HG03432 (cell line): ENCODE measurements around the gene TSEN2.
"Not testable (repeated sequence)": the region's sequence is repeated elsewhere in the genome, so short reads cannot be mapped to it uniquely, and the experiment has no call there.

Experiments used
- ATAC-seq: cut with Tn5 transposase; IDR thresholded peaks from one replicate; pipeline ENCODE4 v1.9.1; 2021; ENCODE audit warnings: mild to moderate bottlenecking, moderate library complexity; ENCODE audit not compliant: unreplicated experiment

TSEN2 gene

GRCh38 chr3:12501360-12502020, 17.2 kb downstream of the TSEN2 start:
- no peak for ATAC-seq

GRCh38 chr3:12503126-12503957, 19.1 kb downstream of the TSEN2 start:
- no peak for ATAC-seq

DNA sequence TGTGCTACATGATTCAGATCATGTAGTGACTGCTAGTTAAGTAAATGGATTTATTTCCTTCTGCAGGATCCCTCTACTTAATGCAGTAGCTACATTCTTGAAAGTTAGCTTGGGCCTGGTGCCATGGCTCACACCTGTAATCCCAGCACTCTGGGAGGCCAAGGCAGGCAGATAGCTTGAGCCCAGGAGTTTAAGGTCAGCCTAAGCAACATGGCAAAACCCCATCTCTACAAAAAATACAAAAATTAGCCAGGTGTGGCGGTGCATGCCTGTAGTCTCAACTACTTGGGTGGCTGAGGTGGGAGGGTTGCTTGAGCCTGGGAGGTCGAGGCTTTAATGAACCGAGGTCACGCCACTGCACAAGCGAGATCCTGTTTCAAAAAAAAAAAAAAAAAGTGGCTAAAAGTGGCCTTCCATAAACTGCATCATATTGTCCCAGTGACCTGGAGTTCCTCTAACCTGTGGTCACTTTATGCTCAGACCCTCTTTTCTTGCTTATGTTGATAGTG, 22.0 kb downstream of the TSEN2 start:
- no peak for ATAC-seq

DNA sequence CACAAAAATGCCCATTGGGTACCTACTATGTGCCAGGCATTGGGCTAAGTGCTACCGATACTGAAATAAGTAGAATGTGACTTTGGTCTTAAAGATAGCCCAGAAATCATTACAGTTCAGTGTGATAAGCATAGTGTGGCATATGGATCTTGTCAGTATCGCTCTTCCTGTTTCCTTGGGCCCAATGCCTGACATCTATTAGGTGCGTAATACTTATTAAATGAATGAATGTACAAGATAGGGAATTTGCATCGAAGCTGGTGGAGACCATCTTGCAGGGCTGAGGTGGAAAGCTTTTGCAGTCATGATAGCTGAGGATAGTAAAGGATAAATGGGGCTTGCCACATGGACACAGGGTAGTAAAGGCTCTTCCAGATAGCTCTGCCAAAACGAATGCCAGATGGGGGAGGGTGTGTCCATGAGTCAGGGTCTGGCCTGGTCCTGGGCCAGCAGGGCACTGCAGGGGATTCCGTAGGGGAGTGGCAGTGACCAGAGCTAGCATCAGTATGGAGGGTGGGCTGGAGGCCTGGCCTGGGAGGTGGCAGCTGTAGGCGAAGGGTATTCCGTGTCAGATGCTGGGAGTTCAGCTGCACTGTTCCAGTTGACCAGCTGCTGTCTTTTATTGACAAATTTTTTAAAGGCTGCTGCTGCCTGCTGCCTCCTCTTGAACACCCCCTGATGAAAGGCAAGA, 23.5 kb downstream of the TSEN2 start:
- ATAC-seq = no peak

- ATAC-seq = no peak
These were observed 24.0 kb downstream of the TSEN2 start for GRCh38 chr3:12508291-12508700.

GRCh38 chr3:12509466-12509865, 25.2 kb downstream of the TSEN2 start:
- no peak for ATAC-seq

DNA sequence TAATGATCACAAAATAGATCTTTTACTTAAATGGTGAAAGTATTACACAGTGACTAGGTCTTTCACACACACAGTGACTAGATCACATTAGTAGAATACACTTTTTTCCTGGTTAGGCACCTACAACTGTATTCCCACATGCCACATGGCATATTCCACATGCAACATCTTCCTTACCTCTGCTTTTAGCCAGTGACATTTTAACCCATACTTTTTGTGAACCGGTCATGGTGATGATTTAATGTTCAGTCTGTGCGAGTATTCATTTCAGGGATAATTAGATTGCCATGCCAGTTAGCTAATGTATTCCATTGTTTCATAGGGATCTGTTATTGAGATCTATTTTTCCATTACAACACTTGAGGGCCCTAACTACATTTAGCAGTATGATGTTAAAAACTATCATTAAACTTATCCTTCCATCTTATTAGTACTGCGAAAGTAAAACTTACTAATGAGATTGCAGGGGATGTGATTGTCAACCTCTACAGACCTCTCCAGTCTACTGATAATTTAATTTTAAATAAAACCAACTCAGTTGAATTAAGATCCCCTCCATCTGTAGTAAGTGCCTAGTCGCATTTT, 28.3 kb downstream of the TSEN2 start:
- ATAC-seq = no peak

- ATAC-seq = no peak
These were observed 29.6 kb downstream of the TSEN2 start for GRCh38 chr3:12513694-12514446.

- no peak for ATAC-seq
These were observed 31.4 kb downstream of the TSEN2 start for GRCh38 chr3:12515631-12516030.

DNA sequence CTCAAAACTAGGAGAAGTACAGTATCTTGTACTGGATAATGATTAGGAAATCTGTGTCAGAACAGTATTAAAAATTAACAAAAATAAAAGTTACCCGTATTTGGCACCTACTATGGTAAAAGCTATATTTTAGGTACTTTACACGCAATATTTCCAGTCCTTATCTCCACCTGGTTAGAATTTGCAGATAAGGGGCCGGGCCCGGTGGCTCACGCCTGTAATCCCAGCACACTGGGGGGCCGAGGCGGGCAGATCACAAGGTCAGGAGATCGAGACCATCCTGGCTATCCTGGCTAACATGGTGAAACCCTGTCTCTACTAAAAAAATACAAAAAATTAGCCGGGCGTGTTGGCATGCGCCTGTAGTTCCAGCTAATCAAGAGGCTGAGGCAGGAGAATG, 32.6 kb downstream of the TSEN2 start:
- no peak for ATAC-seq

- no peak for ATAC-seq
These were observed 34.2 kb downstream of the TSEN2 start for GRCh38 chr3:12518261-12519028.

DNA sequence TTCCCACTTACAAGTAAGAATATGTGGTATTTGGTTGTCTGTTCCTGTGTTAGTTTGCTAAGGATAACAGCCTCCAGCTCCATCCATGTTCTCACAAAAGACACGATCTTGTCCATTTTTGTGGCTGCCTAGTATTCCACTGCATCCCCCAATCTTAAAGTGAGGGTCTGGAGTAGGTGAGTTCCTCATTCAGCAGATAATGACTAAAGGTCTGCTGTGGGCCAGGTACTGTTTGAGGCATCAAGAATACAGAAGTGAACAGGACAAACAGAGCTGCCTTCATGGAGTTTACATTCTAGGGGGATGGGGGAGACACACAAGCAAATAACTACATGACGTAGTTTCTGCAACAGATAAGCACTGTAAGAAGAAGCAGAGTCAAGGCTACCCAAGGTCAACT, 36.7 kb downstream of the TSEN2 start:
- no peak for ATAC-seq

- no peak for ATAC-seq
These were observed 38.4 kb downstream of the TSEN2 start for GRCh38 chr3:12522721-12523120.

GRCh38 chr3:12527757-12528143, 43.5 kb downstream of the TSEN2 start:
- no peak for ATAC-seq

GRCh38 chr3:12532182-12532581, 47.9 kb downstream of the TSEN2 start:
- ATAC-seq = no peak

GRCh38 chr3:12536423-12536822, 52.1 kb downstream of the TSEN2 start:
- ATAC-seq = no peak

- ATAC-seq = no peak
These were observed 57.3 kb downstream of the TSEN2 start for GRCh38 chr3:12541625-12542024.

DNA sequence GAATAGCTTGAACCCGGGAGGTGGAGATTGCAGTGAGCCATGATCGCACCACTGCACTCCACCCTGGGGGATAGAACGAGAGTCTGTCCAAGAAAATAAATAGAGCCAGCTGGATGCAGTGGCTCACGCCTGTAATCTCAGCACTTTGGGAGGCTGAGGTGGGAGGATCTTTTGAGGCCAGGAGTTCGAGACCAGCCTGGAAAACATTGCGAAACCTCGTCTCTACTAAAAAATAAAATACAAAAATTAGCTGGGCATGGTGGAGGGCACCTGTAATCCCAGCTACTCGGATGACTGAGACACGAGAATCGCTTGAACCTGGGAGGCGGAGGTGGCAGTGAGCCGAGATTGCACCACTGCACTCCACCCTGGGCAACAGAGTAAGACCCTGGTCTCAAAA, 59.2 kb downstream of the TSEN2 start:
- not testable (repeated sequence) for ATAC-seq

DNA sequence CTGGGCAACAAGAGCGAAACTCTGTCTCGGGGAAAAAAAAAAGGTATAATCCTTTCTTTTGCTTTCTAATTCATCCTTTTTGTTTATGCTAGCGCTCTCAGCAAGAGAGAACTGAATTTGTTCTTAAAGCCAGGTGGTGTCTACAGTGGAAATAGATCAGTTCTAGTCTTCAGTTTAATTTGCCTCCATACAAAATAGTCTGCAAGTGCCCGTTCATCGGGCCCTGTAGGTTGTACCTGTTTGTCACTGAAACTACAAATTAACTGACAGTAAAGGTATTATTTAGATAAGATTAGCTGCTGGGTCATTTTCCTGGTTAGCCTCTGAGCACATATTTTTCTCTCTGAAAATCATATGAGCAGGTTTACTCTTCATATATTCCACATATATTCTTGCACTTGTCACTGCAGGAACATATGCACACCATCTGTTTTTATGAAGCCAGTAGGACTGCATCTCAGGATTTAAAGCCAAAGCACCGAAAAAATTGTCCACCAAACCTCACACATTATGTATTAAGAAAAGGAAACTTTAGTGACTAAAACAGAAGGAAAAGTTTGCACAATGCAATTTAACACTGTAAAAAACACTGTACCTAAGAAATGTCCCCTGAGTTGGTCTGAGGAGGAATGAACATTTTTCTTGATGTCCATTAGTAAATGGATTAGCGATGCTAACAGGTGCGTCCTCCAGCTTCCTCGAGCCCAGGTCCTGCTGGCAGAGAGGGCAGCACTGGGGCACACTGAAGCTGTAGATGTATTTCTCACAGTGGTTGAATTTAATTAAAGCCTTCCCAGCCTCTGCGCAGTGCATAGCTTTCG, 60.6 kb downstream of the TSEN2 start:
- ATAC-seq = no peak
